ENCODE data around the gene CCKAR.

The CCKAR gene

DNA sequence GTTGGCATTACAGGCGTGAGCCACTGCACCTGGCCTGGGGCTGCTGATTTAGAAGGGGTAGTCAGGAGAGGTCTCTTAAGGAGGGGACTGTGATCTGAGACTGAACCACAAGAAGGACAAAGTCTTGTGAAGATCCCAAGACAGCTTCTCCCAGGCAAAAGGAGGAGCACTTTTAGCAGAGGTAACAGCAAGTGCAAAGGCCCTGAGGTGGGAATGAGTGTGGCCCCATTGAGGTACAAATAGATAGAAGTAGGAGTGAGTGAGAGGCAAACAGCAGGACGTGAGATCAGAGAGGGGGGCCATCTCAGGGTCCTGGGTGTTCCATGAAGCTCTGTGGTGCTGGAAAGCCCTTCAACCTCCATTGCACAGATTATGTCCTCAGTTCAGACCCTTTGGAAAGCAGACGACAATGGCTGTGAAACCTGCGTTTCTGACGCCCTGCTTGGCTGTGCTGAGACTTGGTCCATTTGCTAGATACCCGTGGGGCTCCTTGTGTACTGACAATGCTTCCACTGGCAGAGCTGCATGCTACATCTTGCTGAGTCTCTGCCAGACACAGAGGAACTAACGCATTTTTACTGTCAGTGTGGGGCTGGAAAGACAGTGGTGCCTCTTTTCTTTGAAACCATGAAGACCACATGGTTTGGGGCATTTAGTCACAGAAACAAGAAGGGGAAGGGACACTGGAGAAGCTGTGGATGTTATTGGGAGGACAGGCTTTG lies 1.3 kb upstream of the CCKAR start:
- no peaks in the 10 kb centered on the region for H3K27me3 ChIP-seq (ENCODE audit: insufficient read depth, low read length)
- no peaks in the 10 kb centered on the region for H3K9me2 ChIP-seq (ENCODE audit: low read depth, low read length)
- H3K4me3 ChIP-seq (ENCODE audit: low read depth, low read length, poor library complexity, severe bottlenecking), result no peak overlapping the region
- no peaks in the 10 kb centered on the region for H3F3A ChIP-seq (ENCODE audit: insufficient read depth, low read length)
- H3K27ac ChIP-seq (ENCODE audit: low read depth, low read length, poor library complexity, severe bottlenecking), result no peak overlapping the region
- no peak overlapping the region for H3K4me2 ChIP-seq (ENCODE audit: low read length)
- no peak overlapping the region for H2AFZ ChIP-seq (ENCODE audit: low read length)
- no peaks in the 10 kb centered on the region for H4K20me1 ChIP-seq (ENCODE audit: insufficient read depth, low read length)
- H3K4me1 ChIP-seq (ENCODE audit: insufficient read depth, low read length, severe bottlenecking), result no peaks in the 10 kb centered on the region
- TF ChIP-seq EZH2 (IDR thresholded peaks at IDR 0.05; ENCODE audit: borderline replicate concordance, low read length), result no peak
- TF ChIP-seq, protein P1, sequence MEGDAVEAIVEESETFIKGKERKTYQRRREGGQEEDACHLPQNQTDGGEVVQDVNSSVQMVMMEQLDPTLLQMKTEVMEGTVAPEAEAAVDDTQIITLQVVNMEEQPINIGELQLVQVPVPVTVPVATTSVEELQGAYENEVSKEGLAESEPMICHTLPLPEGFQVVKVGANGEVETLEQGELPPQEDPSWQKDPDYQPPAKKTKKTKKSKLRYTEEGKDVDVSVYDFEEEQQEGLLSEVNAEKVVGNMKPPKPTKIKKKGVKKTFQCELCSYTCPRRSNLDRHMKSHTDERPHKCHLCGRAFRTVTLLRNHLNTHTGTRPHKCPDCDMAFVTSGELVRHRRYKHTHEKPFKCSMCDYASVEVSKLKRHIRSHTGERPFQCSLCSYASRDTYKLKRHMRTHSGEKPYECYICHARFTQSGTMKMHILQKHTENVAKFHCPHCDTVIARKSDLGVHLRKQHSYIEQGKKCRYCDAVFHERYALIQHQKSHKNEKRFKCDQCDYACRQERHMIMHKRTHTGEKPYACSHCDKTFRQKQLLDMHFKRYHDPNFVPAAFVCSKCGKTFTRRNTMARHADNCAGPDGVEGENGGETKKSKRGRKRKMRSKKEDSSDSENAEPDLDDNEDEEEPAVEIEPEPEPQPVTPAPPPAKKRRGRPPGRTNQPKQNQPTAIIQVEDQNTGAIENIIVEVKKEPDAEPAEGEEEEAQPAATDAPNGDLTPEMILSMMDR (IDR thresholded peaks at IDR 0.05; ENCODE audit: low read length), result no peak
- H3K36me3 ChIP-seq (ENCODE audit: insufficient read depth, low read length), result no peaks in the 10 kb centered on the region
- no peaks in the 10 kb centered on the region for H3K79me2 ChIP-seq (ENCODE audit: insufficient read depth, low read length)
- no peak overlapping the region for H3K9ac ChIP-seq (ENCODE audit: low read length)
- no peaks in the 10 kb centered on the region for H3K9me3 ChIP-seq (ENCODE audit: low read length)

DNA sequence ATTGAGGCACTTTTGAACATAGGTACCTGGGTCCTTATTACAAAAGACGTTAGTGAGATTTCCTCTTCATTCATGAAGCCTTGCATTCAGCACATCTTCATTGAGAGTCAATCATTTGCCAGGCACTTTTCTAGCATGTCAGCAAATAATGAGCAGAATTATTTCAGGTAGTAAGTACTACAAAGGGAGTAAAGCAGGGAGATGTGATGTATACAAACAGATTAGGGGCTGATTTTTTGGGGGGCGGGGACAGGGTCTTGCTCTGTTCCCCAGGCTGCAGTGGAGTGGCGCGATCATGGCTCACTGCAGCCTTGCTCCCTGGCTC lies 638 bp upstream of the CCKAR start:
- H3K4me3 ChIP-seq (ENCODE audit: low read depth, low read length, poor library complexity, severe bottlenecking), result no peak overlapping the region
- H3K36me3 ChIP-seq (ENCODE audit: insufficient read depth, low read length), result no peaks in the 10 kb centered on the region
- TF ChIP-seq EZH2 (IDR thresholded peaks at IDR 0.05; ENCODE audit: borderline replicate concordance, low read length), result no peak
- TF ChIP-seq, protein P1 (IDR thresholded peaks at IDR 0.05; ENCODE audit: low read length), result no peak
- H3K4me2 ChIP-seq (ENCODE audit: low read length), result no peak overlapping the region
- no peak overlapping the region for H3K9ac ChIP-seq (ENCODE audit: low read length)
- no peaks in the 10 kb centered on the region for H3K4me1 ChIP-seq (ENCODE audit: insufficient read depth, low read length, severe bottlenecking)
- no peaks in the 10 kb centered on the region for H3K9me2 ChIP-seq (ENCODE audit: low read depth, low read length)
- H3K27ac ChIP-seq (ENCODE audit: low read depth, low read length, poor library complexity, severe bottlenecking), result no peak overlapping the region
- H3K27me3 ChIP-seq (ENCODE audit: insufficient read depth, low read length), result no peaks in the 10 kb centered on the region
- H2AFZ ChIP-seq (ENCODE audit: low read length), result no peak overlapping the region
- no peaks in the 10 kb centered on the region for H3K79me2 ChIP-seq (ENCODE audit: insufficient read depth, low read length)
- H4K20me1 ChIP-seq (ENCODE audit: insufficient read depth, low read length), result no peaks in the 10 kb centered on the region
- H3K9me3 ChIP-seq (ENCODE audit: low read length), result no peaks in the 10 kb centered on the region
- no peaks in the 10 kb centered on the region for H3F3A ChIP-seq (ENCODE audit: insufficient read depth, low read length)

DNA sequence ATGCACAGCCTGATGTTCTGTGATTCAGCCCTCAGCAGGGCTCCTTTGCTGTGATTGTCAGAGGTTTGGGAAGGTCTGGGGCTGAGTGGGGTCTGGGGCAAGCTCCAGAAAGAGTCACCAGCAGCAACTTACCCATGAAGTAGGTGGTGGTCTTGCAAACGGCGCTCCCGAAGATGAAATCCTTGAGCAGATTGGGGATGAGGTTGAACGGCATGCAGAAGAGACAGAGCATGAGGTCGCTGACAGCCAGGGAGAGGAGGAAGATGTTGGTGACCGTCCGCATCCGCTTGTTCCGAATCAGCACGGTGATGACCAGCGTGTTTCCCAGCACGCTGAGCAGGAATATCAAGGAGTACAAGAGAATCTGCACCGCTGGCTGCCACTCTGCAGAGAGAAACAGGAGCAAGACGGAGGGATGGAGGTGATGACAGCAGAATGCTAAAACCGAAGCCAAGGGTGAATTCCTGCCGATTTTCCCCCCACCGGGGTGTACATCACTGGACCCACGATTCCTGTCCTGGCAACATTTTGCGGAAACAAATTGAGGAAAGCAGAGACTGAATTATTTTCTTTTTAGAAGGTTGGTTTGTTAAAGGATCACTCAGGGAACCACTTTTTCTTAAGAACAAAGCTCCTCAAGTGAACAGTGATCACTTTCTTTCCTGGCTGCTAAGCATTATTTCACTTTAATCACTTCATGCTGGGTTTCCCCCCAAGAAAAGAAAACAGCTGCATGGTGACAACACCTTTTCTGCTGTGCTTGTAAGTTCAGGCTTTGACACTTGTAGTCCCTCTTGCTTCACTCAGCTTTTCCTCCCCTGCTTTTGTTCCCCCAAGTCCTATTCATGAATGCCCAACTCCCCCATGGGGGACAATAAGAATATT lies 941 bp downstream of the CCKAR start:
- Histone ChIP-seq H3K9me3 (ENCODE audit: low read length) (no peaks in the 10 kb centered on the region), H3K79me2 (ENCODE audit: insufficient read depth, low read length) (no peaks in the 10 kb centered on the region), H3K9me2 (ENCODE audit: low read depth, low read length) (no peaks in the 10 kb centered on the region), H2AFZ (ENCODE audit: low read length) (no peak overlapping the region), H4K20me1 (ENCODE audit: insufficient read depth, low read length) (no peaks in the 10 kb centered on the region), H3K27ac (ENCODE audit: low read depth, low read length, poor library complexity, severe bottlenecking) (no peak overlapping the region), H3K4me2 (ENCODE audit: low read length) (no peak overlapping the region), H3K9ac (ENCODE audit: low read length) (no peak overlapping the region), H3K4me3 (ENCODE audit: low read depth, low read length, poor library complexity, severe bottlenecking) (no peak overlapping the region), H3K36me3 (ENCODE audit: insufficient read depth, low read length) (no peaks in the 10 kb centered on the region), H3K27me3 (ENCODE audit: insufficient read depth, low read length) (no peaks in the 10 kb centered on the region), H3F3A (ENCODE audit: insufficient read depth, low read length) (no peaks in the 10 kb centered on the region), H3K4me1 (ENCODE audit: insufficient read depth, low read length, severe bottlenecking) (no peaks in the 10 kb centered on the region)
- no peak for TF ChIP-seq EZH2 (IDR thresholded peaks at IDR 0.05; ENCODE audit: borderline replicate concordance, low read length)
- TF ChIP-seq, protein P1 (IDR thresholded peaks at IDR 0.05; ENCODE audit: low read length), result no peak

All from OCI-LY1 (cell line).